Ureter (tissue), 1 donor: ENCODE results near the gene BASP1. TPM values are rescaled to one million over a fixed set of nuclear protein-coding genes. Genes with fewer than 3 reads are reported as not detected.
"Not testable (repeated sequence)": the region's sequence is repeated elsewhere in the genome, so short reads cannot be mapped to it uniquely, and the experiment has no call there.

ENCODE experiments used
- DNase-seq: peaks from one replicate; pipeline ENCODE4 v3.0.0-alpha.2; 2020; ENCODE audit warnings: low spot score
- total RNA-seq: library from RNA; stranded (reverse); gene quantifications from one replicate; pipeline ENCODE4 v1.2.4, GENCODE V29; 2023
- donor health status: DM: yes; HTN: yes; CAD: no.

Gene BASP1
- total RNA-seq, 1 donor from 2014 or later, result 77.8 TPM

DNA sequence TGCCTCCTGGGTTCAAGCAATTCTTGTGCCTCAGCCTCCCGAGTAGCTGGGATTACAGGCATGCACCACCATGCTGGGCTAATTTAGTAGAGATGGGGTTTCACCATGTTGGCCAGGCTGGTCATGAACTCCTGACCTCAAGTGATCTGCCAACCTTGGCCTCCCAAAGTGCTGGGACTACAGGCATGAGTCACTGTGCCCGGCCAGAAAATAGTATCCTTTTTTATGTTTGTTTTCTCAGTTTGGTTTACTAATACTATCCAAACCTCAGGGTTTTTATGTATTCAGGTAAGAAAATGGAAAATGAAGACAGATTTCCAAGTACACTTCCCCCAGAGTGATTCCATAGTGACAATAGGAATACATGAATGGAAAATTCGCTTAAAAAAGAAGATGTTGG, 101.7 kb downstream of the BASP1 start:
- DNase-seq, result not testable (repeated sequence)

DNA sequence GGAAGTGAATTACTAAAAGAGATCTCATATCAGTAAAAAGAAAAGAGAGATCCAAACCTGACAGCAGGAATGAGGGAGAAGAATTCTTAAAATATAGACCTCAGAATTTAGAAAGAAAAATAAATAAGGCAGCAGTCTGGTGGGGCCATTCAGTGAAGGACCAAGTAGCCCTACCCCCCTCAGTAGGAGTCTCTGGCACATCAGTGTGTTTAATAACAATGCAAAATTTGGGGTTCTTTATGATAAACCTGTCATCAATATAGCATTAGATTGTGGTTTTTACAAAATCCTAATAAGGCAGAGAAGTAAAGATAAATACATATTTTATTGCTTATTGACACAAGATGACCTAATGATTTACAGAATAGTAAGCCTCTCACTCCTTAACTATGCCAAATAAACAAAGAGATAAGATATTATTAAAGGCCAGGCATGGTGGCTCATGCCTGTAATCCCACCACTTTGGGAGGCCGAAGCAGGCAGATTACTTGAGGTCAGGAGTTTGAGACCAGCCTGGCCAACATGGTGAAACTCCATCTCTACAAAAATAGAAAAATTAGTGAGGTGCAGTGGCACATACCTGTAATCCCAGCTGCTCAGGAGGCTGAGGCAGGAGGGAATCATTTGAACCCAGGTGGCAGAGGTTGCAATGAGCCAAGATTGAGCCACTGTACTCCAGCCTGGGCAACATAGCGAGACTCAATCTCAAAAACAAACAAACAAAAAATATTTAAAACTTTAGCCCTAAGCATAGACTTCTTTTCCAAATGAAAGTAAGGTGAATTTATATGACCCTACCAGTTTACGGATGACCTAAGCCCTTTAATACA, 108.6 kb downstream of the BASP1 start:
- DNase-seq, result no peak
